K562 (cell line): Measurements from ENCODE around the gene TNPO2. TPM values are rescaled to one million over a fixed set of nuclear protein-coding genes. Genes with fewer than 3 reads are reported as not detected.

ENCODE experiments used
- ETV6 ChIP-seq, 3 experiments: fragments of 150-350 bp in 1 of 3; sonication (generic) in 1 of 3; formaldehyde crosslinking in 1 of 3; IDR thresholded peaks; 2 replicates each; pipeline versions ENCODE4 v1.6.1 to v1.8.0; 2014 to 2022; ENCODE audit warnings: borderline replicate concordance in 2 of 3, low read depth in 2 of 3, antibody characterized with exemption in 1 of 3, low read length in 1 of 3, mild to moderate bottlenecking in 1 of 3, missing genetic modification reagents in 1 of 3
- FOXK1 ChIP-seq: sonication (generic); formaldehyde crosslinking; IDR thresholded peaks from 2 replicates; pipeline ENCODE4 v1.8.0; 2022; ENCODE audit warnings: missing genetic modification reagents, mild to moderate bottlenecking, borderline replicate concordance
- GTF2A2 ChIP-seq: IDR thresholded peaks from 2 replicates; pipeline ENCODE4 v1.6.1; 2016; ENCODE audit warnings: mild to moderate bottlenecking, missing genetic modification characterization, missing compliant biosample characterization
- NCOA4 ChIP-seq: fragments of 450-650 bp; IDR thresholded peaks from 2 replicates; pipeline ENCODE4 v1.6.1; 2018; ENCODE audit warnings: mild to moderate bottlenecking; ENCODE audit not compliant: partially characterized antibody
- SMAD2 ChIP-seq: fragments of 150-350 bp; IDR thresholded peaks from 2 replicates; pipeline ENCODE4 v1.6.1; 2014; ENCODE audit warnings: low read depth, mild to moderate bottlenecking, low read length
- SMAD4 ChIP-seq: fragments of 250-450 bp; sonication (Bioruptor Pico); conservative IDR thresholded peaks from 2 replicates; pipeline ENCODE4 v1.8.0; 2021; ENCODE audit warnings: inconsistent platforms, mild to moderate bottlenecking, moderate library complexity
- ZKSCAN8 ChIP-seq: fragments of 200-800 bp; sonication (Bioruptor generic); IDR thresholded peaks from 2 replicates; pipeline ENCODE4 v1.6.1; 2016; ENCODE audit warnings: missing genetic modification characterization, missing compliant biosample characterization
- ZNF778 ChIP-seq: fragments of 450-650 bp; formaldehyde crosslinking; IDR thresholded peaks from 2 replicates; pipeline ENCODE4 v1.4.0; 2020; ENCODE audit warnings: mild to moderate bottlenecking, moderate library complexity
- polyA plus RNA-seq, 8 experiments: library from polyadenylated mRNA; depleted of rRNA in 4 of 8; stranded (reverse) in 5 of 8; unstranded in 3 of 8; fragments of >200 nt; fragmentation: Nextera tagmentation in 2 of 8; fragmentation: Illumina TruSeq in 1 of 8; extraction: Ambion mirVana in 2 of 8; extraction: Trizol in 1 of 8; gene quantifications; 2 replicates each; pipeline versions ENCODE4 v1.2.1 to v1.2.3, GENCODE V29; 2011 to 2014; ENCODE audit warnings: inconsistent platforms in 1 of 8, missing spikeins in 1 of 8
- total RNA-seq, 7 experiments: library from RNA; depleted of rRNA in 6 of 7; stranded (reverse); fragments of >200 nt in 6 of 7; fragmentation: Illumina TruSeq in 2 of 7; extraction: Trizol in 2 of 7; gene quantifications; 2 replicates each; pipeline versions ENCODE4 v1.2.1 to v1.2.3, GENCODE V29; 2011 to 2021; ENCODE audit warnings: low replicate concordance in 1 of 7
- TF ChIP-seq, protein P1 (sequence below): sonication (generic); formaldehyde crosslinking; IDR thresholded peaks from 2 replicates; pipeline ENCODE4 v1.4.0; 2020; ENCODE audit warnings: mild to moderate bottlenecking, missing genetic modification reagents
- TF ChIP-seq, protein P2 (sequence below): sonication (generic); formaldehyde crosslinking; IDR thresholded peaks from 2 replicates; pipeline ENCODE4 v1.5.0; 2020; ENCODE audit warnings: missing genetic modification reagents
- TF ChIP-seq, protein P3 (sequence below): fragments of 450-650 bp; IDR thresholded peaks from 2 replicates; pipeline ENCODE4 v1.6.1; 2017; ENCODE audit warnings: antibody characterized with exemption, mild to moderate bottlenecking
- TF ChIP-seq, protein P4 (sequence below): fragments of 250-450 bp; sonication (Bioruptor Pico); IDR thresholded peaks from 2 replicates; pipeline ENCODE4 v1.8.0; 2022; ENCODE audit warnings: inconsistent platforms
- TF ChIP-seq, protein P5 (sequence below): IDR thresholded peaks from 2 replicates; pipeline ENCODE4 v1.6.1; 2011; ENCODE audit warnings: borderline replicate concordance, low read depth, mild to moderate bottlenecking, moderate library complexity, low read length; ENCODE audit not compliant: insufficient read depth, poor library complexity, severe bottlenecking

The TNPO2 gene
- total and polyA plus RNA-seq, 9 of the 15 experiments (the other 6 are each of a cell fraction or from before 2014, with no cell fraction given) = 6.0 to 126 (median 53.8) TPM

DNA sequence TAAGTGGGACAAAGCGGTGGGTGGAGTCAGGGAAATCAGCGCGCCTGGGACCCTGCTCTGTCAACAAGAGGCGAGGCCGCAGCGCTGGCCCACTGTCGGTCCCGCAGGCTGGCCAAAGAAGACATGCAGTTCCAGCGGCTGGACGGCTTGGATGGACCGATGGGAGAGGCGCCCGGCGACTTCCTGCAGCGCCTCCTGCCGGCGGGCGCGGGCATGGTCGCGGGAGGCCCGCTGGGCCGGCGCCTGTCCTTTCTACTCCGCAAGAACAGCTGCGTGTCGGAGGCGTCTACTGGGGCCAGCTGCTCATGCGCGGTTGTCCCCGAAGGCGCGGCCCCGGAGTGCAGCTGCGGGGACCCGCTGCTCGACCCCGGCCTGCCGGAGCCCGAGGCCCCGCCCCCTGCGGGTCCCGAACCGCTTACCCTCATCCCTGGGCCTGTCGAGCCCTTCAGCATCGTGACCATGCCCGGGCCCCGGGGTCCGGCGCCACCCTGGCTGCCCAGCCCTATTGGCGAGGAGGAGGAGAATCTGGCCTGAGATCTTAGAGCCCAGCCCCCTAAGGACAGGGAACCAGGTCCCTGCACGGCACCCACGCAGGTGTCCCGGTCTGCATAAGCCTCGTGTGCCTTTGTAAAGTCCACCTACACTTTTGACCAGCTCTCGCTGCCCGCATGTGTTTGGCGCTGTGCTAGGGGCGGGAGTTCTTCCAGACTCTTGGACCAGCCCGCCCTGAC lies 34.0 kb upstream of the TNPO2 start (continued):
- TF ChIP-seq, protein P1, sequence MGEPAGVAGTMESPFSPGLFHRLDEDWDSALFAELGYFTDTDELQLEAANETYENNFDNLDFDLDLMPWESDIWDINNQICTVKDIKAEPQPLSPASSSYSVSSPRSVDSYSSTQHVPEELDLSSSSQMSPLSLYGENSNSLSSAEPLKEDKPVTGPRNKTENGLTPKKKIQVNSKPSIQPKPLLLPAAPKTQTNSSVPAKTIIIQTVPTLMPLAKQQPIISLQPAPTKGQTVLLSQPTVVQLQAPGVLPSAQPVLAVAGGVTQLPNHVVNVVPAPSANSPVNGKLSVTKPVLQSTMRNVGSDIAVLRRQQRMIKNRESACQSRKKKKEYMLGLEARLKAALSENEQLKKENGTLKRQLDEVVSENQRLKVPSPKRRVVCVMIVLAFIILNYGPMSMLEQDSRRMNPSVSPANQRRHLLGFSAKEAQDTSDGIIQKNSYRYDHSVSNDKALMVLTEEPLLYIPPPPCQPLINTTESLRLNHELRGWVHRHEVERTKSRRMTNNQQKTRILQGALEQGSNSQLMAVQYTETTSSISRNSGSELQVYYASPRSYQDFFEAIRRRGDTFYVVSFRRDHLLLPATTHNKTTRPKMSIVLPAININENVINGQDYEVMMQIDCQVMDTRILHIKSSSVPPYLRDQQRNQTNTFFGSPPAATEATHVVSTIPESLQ (CRISPR knock-in tag) = no peak
- TF ChIP-seq ZKSCAN8 (CRISPR knock-in tag) = no peak
- TF ChIP-seq, protein P2, sequence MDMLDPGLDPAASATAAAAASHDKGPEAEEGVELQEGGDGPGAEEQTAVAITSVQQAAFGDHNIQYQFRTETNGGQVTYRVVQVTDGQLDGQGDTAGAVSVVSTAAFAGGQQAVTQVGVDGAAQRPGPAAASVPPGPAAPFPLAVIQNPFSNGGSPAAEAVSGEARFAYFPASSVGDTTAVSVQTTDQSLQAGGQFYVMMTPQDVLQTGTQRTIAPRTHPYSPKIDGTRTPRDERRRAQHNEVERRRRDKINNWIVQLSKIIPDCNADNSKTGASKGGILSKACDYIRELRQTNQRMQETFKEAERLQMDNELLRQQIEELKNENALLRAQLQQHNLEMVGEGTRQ (CRISPR knock-in tag) = no peak
- TF ChIP-seq, protein P3, sequence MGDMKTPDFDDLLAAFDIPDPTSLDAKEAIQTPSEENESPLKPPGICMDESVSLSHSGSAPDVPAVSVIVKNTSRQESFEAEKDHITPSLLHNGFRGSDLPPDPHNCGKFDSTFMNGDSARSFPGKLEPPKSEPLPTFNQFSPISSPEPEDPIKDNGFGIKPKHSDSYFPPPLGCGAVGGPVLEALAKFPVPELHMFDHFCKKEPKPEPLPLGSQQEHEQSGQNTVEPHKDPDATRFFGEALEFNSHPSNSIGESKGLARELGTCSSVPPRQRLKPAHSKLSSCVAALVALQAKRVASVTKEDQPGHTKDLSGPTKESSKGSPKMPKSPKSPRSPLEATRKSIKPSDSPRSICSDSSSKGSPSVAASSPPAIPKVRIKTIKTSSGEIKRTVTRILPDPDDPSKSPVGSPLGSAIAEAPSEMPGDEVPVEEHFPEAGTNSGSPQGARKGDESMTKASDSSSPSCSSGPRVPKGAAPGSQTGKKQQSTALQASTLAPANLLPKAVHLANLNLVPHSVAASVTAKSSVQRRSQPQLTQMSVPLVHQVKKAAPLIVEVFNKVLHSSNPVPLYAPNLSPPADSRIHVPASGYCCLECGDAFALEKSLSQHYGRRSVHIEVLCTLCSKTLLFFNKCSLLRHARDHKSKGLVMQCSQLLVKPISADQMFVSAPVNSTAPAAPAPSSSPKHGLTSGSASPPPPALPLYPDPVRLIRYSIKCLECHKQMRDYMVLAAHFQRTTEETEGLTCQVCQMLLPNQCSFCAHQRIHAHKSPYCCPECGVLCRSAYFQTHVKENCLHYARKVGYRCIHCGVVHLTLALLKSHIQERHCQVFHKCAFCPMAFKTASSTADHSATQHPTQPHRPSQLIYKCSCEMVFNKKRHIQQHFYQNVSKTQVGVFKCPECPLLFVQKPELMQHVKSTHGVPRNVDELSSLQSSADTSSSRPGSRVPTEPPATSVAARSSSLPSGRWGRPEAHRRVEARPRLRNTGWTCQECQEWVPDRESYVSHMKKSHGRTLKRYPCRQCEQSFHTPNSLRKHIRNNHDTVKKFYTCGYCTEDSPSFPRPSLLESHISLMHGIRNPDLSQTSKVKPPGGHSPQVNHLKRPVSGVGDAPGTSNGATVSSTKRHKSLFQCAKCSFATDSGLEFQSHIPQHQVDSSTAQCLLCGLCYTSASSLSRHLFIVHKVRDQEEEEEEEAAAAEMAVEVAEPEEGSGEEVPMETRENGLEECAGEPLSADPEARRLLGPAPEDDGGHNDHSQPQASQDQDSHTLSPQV = no peak
- TF ChIP-seq NCOA4 = no peak
- no peak for TF ChIP-seq SMAD2
- TF ChIP-seq SMAD4 (CRISPR knock-in tag) = peak; percentile 51
- TF ChIP-seq, protein P4, sequence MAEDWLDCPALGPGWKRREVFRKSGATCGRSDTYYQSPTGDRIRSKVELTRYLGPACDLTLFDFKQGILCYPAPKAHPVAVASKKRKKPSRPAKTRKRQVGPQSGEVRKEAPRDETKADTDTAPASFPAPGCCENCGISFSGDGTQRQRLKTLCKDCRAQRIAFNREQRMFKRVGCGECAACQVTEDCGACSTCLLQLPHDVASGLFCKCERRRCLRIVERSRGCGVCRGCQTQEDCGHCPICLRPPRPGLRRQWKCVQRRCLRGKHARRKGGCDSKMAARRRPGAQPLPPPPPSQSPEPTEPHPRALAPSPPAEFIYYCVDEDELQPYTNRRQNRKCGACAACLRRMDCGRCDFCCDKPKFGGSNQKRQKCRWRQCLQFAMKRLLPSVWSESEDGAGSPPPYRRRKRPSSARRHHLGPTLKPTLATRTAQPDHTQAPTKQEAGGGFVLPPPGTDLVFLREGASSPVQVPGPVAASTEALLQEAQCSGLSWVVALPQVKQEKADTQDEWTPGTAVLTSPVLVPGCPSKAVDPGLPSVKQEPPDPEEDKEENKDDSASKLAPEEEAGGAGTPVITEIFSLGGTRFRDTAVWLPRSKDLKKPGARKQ = no peak
- no peak for TF ChIP-seq ETV6 (IDR thresholded peaks at IDR 0.05; ENCODE audit: borderline replicate concordance in 1 of 2, low read depth in 2 of 2, low read length in 1 of 2)
- TF ChIP-seq ETV6 (CRISPR knock-in tag; IDR thresholded peaks at IDR 0.05; ENCODE audit: borderline replicate concordance) = no peak
- TF ChIP-seq FOXK1 (CRISPR knock-in tag) = no peak
- no peak for TF ChIP-seq ZNF778 (CRISPR knock-in tag)
- TF ChIP-seq, protein P5, sequence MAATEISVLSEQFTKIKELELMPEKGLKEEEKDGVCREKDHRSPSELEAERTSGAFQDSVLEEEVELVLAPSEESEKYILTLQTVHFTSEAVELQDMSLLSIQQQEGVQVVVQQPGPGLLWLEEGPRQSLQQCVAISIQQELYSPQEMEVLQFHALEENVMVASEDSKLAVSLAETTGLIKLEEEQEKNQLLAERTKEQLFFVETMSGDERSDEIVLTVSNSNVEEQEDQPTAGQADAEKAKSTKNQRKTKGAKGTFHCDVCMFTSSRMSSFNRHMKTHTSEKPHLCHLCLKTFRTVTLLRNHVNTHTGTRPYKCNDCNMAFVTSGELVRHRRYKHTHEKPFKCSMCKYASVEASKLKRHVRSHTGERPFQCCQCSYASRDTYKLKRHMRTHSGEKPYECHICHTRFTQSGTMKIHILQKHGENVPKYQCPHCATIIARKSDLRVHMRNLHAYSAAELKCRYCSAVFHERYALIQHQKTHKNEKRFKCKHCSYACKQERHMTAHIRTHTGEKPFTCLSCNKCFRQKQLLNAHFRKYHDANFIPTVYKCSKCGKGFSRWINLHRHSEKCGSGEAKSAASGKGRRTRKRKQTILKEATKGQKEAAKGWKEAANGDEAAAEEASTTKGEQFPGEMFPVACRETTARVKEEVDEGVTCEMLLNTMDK = peak; percentile 78
- no peak for TF ChIP-seq GTF2A2 (tag)
